Measurements from ENCODE around the gene RPH3AL. TPM values are rescaled to one million over a fixed set of nuclear protein-coding genes. Genes with fewer than 3 reads are reported as not detected.

The RPH3AL gene
- total and polyA plus RNA-seq, 2 of the 8 experiments (the other 6 are each of a cell fraction or from before 2014, with no cell fraction given), result 5.6 to 5.8 TPM

DNA sequence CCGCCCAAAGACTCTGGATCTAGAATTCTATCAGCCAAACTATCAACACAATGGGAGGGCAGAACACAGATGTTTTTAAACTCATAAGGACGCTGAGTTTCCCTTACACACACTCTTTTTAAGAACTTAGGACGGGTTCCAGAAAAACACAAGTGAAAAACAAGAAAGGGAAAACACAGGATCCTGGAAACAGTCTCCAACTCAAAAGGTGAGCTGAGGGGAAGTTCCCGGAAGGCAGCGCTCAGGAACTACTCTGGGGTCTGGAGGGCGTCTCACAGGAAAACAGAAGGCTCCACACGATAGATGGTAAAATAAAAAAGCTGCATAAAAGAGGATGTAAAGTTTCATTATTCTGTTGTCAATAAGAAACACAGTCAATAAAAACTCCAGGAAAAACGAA lies 91.0 kb downstream of the RPH3AL start:
- no peak overlapping the region for H4K8ac ChIP-seq (ENCODE audit: extremely low read depth, insufficient read depth, low read length)
- H3K14ac ChIP-seq (ENCODE audit: insufficient read length), result no peak overlapping the region
- no peak for FAIRE-seq
- H3K23ac ChIP-seq (ENCODE audit: insufficient read length), result no peak overlapping the region
- DNase-seq (ENCODE audit: low read depth in 1 of 2, low spot score in 2 of 2), result no peak
- H3K27me3 ChIP-seq (replicated peaks in 1 of 4; ENCODE audit: control insufficient read depth in 3 of 4, extremely low read depth in 1 of 4, insufficient read depth in 3 of 4, low read length in 3 of 4), result peaks cover 0 to 7% (median 5%) of the 10 kb centered on the region in 4 experiments; a peak in 5 of 7 replicates
- no peak overlapping the region for H2BK20ac ChIP-seq (ENCODE audit: low read length)
- POLR2A ChIA-PET (ENCODE audit: partially characterized antibody), result no interaction called here
- 77% methylated on average over 8 of the region's 8 CpGs; no CpG with 5 or more reads in 1 of the 2 experiments for WGBS, 2 experiments (ENCODE audit: extremely low coverage in 1 of 2, insufficient coverage in 1 of 2, insufficient read length in 1 of 2, insufficient replicate concordance in 2 of 2, low coverage in 1 of 2, low lambda C conversion rate in 2 of 2, missing lambda C conversion rate in 1 of 2)
- H3K79me2 ChIP-seq (ENCODE audit: control insufficient read depth in 1 of 2, insufficient read depth in 2 of 2, low read length in 2 of 2), result no peaks in the 10 kb centered on the region
- no peak overlapping the region for H3K4ac ChIP-seq (replicated peaks; ENCODE audit: insufficient read length, low read depth, low read length)
- no peak overlapping the region for H4K5ac ChIP-seq (ENCODE audit: insufficient read length, low read depth, low read length)
- no peak overlapping the region for H3K4me3 ChIP-seq (ENCODE audit: extremely low read depth in 1 of 4, insufficient read depth in 2 of 4, low read depth in 3 of 4, low read length in 4 of 4)
- no peak overlapping the region for H2BK12ac ChIP-seq (ENCODE audit: low read depth, low read length)
- no peak overlapping the region for H4K91ac ChIP-seq (replicated peaks; ENCODE audit: insufficient read length, low read length)
- no peaks in the 10 kb centered on the region for H3K23me2 ChIP-seq (ENCODE audit: low read depth, low read length)
- H3K56ac ChIP-seq (replicated peaks; ENCODE audit: insufficient read length, low read depth, low read length), result no peak overlapping the region
- H2BK15ac ChIP-seq (ENCODE audit: low read length), result no peak overlapping the region
- no peak overlapping the region for H2BK5ac ChIP-seq (ENCODE audit: low read depth, low read length)
- no peak overlapping the region for H3K27ac ChIP-seq (ENCODE audit: low read depth, low read length)
- H2BK120ac ChIP-seq (replicated peaks; ENCODE audit: low read depth, low read length), result no peak overlapping the region
- H3K9me3 ChIP-seq (ENCODE audit: insufficient read depth in 2 of 2, low read depth in 1 of 2, low read length in 1 of 2), result peaks cover 0 to 3% of the 10 kb centered on the region in 2 experiments; a peak in 1 of 4 replicates
- H3K18ac ChIP-seq (ENCODE audit: extremely low read depth, low read length), result no peak overlapping the region
- H2AK5ac ChIP-seq (ENCODE audit: low read depth, low read length), result no peak overlapping the region
- H3K79me1 ChIP-seq (ENCODE audit: low read depth, low read length), result no peaks in the 10 kb centered on the region
- peaks cover 9 to 21% (median 17%) of the 10 kb centered on the region in 4 experiments for H3K4me1 ChIP-seq (replicated peaks in 1 of 4; ENCODE audit: control insufficient read depth in 3 of 4, insufficient read depth in 4 of 4, low read length in 3 of 4)
- H3K36me3 ChIP-seq (ENCODE audit: control insufficient read depth in 2 of 4, insufficient read depth in 4 of 4, low read length in 3 of 4), result no peaks in the 10 kb centered on the region
- H3K4me2 ChIP-seq (ENCODE audit: insufficient read depth in 1 of 2, low read depth in 2 of 2, low read length in 2 of 2), result no peak overlapping the region
- no peaks in the 10 kb centered on the region for H4K20me1 ChIP-seq (replicated peaks in 1 of 2; ENCODE audit: control insufficient read depth in 1 of 2, insufficient read depth in 2 of 2, low read length in 2 of 2)
- CTCF ChIA-PET (ENCODE audit: partially characterized antibody), result interaction anchor here (1.4 to 2.1 kb wide), 2 partner anchors 14 to 37 kb away, joined by 3 to 6 read pairs; no protein-coding TSS in a partner anchor
- no peak overlapping the region for H2AFZ ChIP-seq (ENCODE audit: low read length)
- no peak overlapping the region for H3K9ac ChIP-seq (replicated peaks in 1 of 4; ENCODE audit: extremely low read depth in 1 of 4, low read depth in 3 of 4, low read length in 3 of 4)
- TF ChIP-seq TCF12 (IDR thresholded peaks at IDR 0.05; ENCODE audit: low read depth, low read length), result no peak
- no peak for TF ChIP-seq CEBPB (IDR thresholded peaks at IDR 0.05; ENCODE audit: low read depth, low read length)
- no peak for TF ChIP-seq HDAC6 (IDR thresholded peaks at IDR 0.05; ENCODE audit: low read depth, low read length)
- no peak for TF ChIP-seq TBP (IDR thresholded peaks at IDR 0.05; ENCODE audit: low read depth, low read length)
- no peak for TF ChIP-seq USF2 (IDR thresholded peaks at IDR 0.05; ENCODE audit: low read length)
- TF ChIP-seq BRCA1 (IDR thresholded peaks at IDR 0.05; ENCODE audit: low read depth, low read length), result no peak
- no peak for TF ChIP-seq CBX8 (IDR thresholded peaks at IDR 0.05; ENCODE audit: borderline replicate concordance, low read depth, low read length)
- no peak for TF ChIP-seq TAF1 (IDR thresholded peaks at IDR 0.05; ENCODE audit: low read depth, low read length)
- TF ChIP-seq SUZ12 (IDR thresholded peaks at IDR 0.05; ENCODE audit: low read length), result no peak
- no peak for TF ChIP-seq ZNF274 (IDR thresholded peaks at IDR 0.05; ENCODE audit: borderline replicate concordance, extremely low read depth, low read length)
- TF ChIP-seq SRF (IDR thresholded peaks at IDR 0.05; ENCODE audit: low read depth, low read length), result no peak
- TF ChIP-seq, protein P1, sequence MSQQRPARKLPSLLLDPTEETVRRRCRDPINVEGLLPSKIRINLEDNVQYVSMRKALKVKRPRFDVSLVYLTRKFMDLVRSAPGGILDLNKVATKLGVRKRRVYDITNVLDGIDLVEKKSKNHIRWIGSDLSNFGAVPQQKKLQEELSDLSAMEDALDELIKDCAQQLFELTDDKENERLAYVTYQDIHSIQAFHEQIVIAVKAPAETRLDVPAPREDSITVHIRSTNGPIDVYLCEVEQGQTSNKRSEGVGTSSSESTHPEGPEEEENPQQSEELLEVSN (IDR thresholded peaks at IDR 0.05), result no peak
- TF ChIP-seq HDAC2 (IDR thresholded peaks at IDR 0.05; ENCODE audit: borderline replicate concordance in 1 of 2, low read depth in 2 of 2, low read length in 2 of 2), result no peak

Measured in H1 (cell line).